Activated CD4-positive, alpha-beta T cell treated with anti-CD3 and anti-CD28 coated beads, Interleukin-2, amount 10 ng/mL, durations not matched to agents 24 days and 14 days (primary cell): ENCODE data around the gene ZDHHC16. TPM values are rescaled to one million over a fixed set of nuclear protein-coding genes. Genes with fewer than 3 reads are reported as not detected.
"Not testable (repeated sequence)": the region's sequence is repeated elsewhere in the genome, so short reads cannot be mapped to it uniquely, and the experiment has no call there.

Experiments
- DNase-seq: peaks from one replicate; pipeline ENCODE4 v3.0.0; 2022
- H3K27ac Mint-ChIP-seq: one replicate; pipeline ENCODE4 v1.8.0; 2022; ENCODE audit warnings: mild to moderate bottlenecking, mixed read lengths
- H3K27me3 Mint-ChIP-seq: one replicate; pipeline ENCODE4 v1.8.0; 2022; ENCODE audit warnings: mixed read lengths
- H3K36me3 Mint-ChIP-seq: one replicate; pipeline ENCODE4 v1.8.0; 2022; ENCODE audit warnings: low read depth, mild to moderate bottlenecking, mixed read lengths
- H3K4me1 Mint-ChIP-seq: one replicate; pipeline ENCODE4 v1.8.0; 2021; ENCODE audit warnings: mixed read lengths
- H3K4me3 Mint-ChIP-seq: one replicate; pipeline ENCODE4 v1.8.0; 2022; ENCODE audit warnings: mild to moderate bottlenecking, moderate library complexity, mixed read lengths
- H3K9me3 Mint-ChIP-seq: one replicate; pipeline ENCODE4 v1.8.0; 2021; ENCODE audit warnings: mixed read lengths
- intact Hi-C: fragments of 100-400 bp; cut with micrococcal nuclease; formaldehyde crosslinking; loops from one replicate; pipeline ENCODE4 v1.15.1; 2023
- total RNA-seq: library from RNA; stranded (reverse); gene quantifications from 2 replicates; pipeline ENCODE4 v1.2.3, GENCODE V29; 2022

ZDHHC16 gene
- total RNA-seq, 1 donor from 2014 or later: 42.9 TPM

DNA sequence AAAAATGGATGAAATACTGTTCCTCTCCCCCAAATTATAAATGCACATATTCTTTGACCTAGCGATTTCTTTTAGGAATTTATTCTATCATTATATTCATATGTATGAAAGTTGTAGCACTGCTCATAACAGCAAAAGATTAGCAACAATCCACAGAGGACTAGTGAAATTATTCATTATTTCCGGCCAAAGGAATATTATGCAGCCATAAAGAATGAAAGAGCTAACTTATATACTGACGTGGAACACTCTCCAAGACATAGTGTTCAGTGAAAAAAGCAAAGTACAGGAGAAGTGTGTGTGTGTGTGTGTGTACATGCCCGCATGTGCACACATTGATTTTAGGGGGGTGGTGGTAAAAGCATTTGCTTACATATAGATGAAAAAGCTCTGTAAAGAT, 28.9 kb downstream of the ZDHHC16 start:
- DNase-seq: no peak
- peaks cover 64% of the 10 kb centered on the region for H3K36me3 Mint-ChIP-seq
- no peak overlapping the region for H3K4me3 Mint-ChIP-seq
- intact Hi-C loops: no loop called here
- peaks cover 4% of the 10 kb centered on the region for H3K4me1 Mint-ChIP-seq
- H3K27ac Mint-ChIP-seq: no peak overlapping the region
- H3K9me3 Mint-ChIP-seq: no peaks in the 10 kb centered on the region
- H3K27me3 Mint-ChIP-seq: no peaks in the 10 kb centered on the region

DNA sequence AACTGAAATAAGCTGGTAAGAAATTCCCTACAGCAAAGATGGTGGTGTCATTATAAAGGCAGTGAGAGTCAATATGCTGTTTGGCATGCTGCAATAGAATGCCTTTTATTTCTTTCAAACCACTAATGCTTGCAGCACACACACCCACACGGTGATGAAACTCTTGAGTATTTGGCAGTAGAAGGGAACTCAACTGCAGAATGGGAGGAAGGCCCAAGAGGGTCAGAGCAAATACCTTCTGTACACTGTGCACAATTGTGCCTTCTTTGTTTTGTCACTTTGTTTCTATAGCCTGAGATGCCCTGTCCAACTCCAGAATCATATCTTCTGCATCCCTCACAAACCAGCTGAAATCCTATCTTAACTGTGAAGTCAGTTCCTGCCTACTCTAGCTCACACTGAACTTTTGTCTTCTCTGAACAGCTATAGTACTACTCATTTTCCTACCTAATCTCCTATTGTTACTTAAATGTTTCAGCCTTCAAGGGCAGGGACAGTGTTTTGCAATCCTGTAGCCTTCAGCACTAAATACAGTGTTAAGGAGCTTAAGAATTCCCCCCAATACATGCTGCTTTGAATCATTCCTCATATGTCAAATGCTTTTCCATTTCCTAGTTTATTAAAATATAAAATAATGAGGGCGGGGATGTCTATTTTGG, 30.1 kb downstream of the ZDHHC16 start:
- peaks cover 4% of the 10 kb centered on the region for H3K4me1 Mint-ChIP-seq
- H3K27me3 Mint-ChIP-seq: no peaks in the 10 kb centered on the region
- intact Hi-C loops: no loop called here
- no peaks in the 10 kb centered on the region for H3K9me3 Mint-ChIP-seq
- DNase-seq: no peak
- no peak overlapping the region for H3K4me3 Mint-ChIP-seq
- peaks cover 65% of the 10 kb centered on the region for H3K36me3 Mint-ChIP-seq
- peak overlapping the region; percentile 9 for H3K27ac Mint-ChIP-seq

DNA sequence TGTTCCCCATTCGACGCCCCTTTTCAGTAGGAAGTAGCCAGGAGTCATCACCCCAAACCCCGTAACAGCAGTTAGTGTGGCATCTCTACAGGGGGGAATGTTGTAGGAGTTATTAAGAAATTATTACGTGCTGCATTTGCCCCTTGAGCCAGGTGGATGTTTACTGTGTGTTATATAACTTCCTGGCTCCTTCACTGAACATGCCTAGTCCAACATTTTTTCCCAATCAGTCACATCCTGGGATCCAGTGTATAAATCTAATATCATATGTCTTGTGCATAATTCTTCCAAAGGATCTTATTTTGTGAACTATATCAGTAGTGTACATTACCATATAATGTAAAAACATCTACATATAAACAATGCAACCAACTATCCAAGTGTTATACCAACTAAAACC, 33.4 kb downstream of the ZDHHC16 start:
- H3K27ac Mint-ChIP-seq, H3K4me1 Mint-ChIP-seq, H3K4me3 Mint-ChIP-seq, H3K27me3 Mint-ChIP-seq, H3K9me3 Mint-ChIP-seq, intact Hi-C loops, DNase-seq: not testable (repeated sequence)
- H3K36me3 Mint-ChIP-seq: peaks cover 64% of the 10 kb centered on the region

DNA sequence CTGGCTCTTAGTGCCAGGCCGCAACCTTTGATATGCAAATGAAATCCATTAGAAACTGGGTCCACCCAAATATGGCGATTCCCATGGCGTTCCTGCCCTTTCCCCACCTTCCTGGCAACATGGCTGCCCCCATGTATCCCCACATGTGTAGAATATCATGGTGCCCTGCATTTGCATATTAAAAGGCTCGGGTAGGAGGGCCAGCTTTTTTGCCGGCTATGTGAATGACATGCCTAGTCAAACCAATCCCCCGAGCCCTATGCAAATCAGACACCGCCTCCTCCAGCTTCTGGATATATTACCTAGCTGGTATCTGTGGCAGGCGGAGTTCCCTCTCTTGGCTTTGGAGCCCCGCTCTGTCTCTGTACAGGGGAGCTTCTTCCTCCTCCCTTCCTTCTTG, 34.0 kb downstream of the ZDHHC16 start:
- intact Hi-C loops: no loop called here
- H3K4me3 Mint-ChIP-seq: no peak overlapping the region

DNA sequence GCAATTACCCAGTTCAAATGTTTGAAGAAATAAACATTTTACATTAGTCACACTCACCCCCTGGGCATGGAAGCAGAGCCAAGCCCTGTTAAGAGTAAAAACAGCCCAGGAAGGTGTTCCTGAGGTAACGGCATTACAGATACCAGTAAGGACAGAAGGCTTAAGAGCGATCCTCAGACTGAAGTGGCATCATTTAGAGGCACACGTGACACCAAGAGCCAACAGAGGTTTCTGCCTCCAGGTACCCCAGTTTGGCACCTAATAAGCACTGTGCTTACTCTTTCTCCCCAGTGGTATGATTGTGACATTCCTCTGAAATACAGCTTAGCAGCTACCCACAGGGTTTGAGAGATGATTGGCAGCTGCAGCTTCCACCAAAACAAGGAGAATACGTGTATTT, 35.1 kb downstream of the ZDHHC16 start:
- no peaks in the 10 kb centered on the region for H3K9me3 Mint-ChIP-seq
- no peak overlapping the region for H3K4me3 Mint-ChIP-seq
- no peak for DNase-seq
- no peak overlapping the region for H3K27ac Mint-ChIP-seq
- no peaks in the 10 kb centered on the region for H3K27me3 Mint-ChIP-seq
- peaks cover 4% of the 10 kb centered on the region for H3K4me1 Mint-ChIP-seq
- intact Hi-C loops: no loop called here
- peaks cover 59% of the 10 kb centered on the region for H3K36me3 Mint-ChIP-seq

More for the DNA sequence above, 34.0 kb downstream of the ZDHHC16 start:
- Mint-ChIP-seq H3K9me3 (no peaks in the 10 kb centered on the region), H3K27me3 (no peaks in the 10 kb centered on the region), H3K27ac (no peak overlapping the region), H3K4me1 (peaks cover 8% of the 10 kb centered on the region), H3K36me3 (peaks cover 60% of the 10 kb centered on the region)
- DNase-seq: no peak

DNA sequence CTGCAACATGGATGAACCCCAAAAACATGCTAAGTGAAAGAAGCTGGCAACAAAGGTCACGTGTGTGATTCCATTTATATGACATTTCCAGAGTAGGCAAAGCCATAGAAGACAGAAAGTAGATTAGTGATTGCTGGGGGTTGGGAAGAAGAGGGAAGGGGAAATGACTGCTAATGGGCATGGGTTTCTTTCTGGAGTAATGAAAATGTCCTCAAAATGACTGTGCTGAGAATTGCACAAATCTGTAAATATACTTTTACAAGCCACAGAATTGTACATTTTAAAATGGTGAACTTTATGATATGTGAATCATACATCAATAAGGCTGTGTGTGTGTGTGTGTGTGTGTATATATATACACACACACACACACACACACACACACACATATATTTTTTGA, 36.4 kb downstream of the ZDHHC16 start:
- no peaks in the 10 kb centered on the region for H3K27me3 Mint-ChIP-seq
- no peak overlapping the region for H3K4me3 Mint-ChIP-seq
- intact Hi-C loops: no loop called here
- peaks cover 52% of the 10 kb centered on the region for H3K36me3 Mint-ChIP-seq
- H3K27ac Mint-ChIP-seq: no peak overlapping the region
- peaks cover 7% of the 10 kb centered on the region for H3K4me1 Mint-ChIP-seq
- no peak for DNase-seq
- H3K9me3 Mint-ChIP-seq: no peaks in the 10 kb centered on the region

DNA sequence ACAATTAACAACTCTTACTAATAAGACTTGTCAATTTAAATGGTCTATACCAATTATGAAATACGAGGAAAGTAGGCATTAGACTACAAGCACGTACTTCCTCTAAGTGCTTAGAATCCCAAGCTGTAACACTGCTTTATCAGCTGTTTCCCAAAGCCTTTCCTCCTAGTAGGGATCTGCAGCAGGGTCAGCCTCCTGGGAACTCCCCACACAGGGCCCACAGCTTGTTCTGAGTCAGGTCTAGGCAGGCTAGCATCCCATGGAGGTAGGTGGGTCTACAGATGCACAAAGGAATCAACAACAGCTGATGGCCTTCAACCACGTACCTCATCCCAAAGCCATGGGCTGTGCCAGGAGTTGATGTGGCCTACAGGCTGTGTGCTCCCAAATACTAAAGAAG, 37.5 kb downstream of the ZDHHC16 start:
- no peak overlapping the region for H3K27ac Mint-ChIP-seq
- H3K27me3 Mint-ChIP-seq: no peaks in the 10 kb centered on the region
- no peak for DNase-seq
- no peaks in the 10 kb centered on the region for H3K9me3 Mint-ChIP-seq
- H3K4me3 Mint-ChIP-seq: no peak overlapping the region
- H3K4me1 Mint-ChIP-seq: peaks cover 8% of the 10 kb centered on the region
- H3K36me3 Mint-ChIP-seq: peaks cover 43% of the 10 kb centered on the region
- intact Hi-C loops: no loop called here

DNA sequence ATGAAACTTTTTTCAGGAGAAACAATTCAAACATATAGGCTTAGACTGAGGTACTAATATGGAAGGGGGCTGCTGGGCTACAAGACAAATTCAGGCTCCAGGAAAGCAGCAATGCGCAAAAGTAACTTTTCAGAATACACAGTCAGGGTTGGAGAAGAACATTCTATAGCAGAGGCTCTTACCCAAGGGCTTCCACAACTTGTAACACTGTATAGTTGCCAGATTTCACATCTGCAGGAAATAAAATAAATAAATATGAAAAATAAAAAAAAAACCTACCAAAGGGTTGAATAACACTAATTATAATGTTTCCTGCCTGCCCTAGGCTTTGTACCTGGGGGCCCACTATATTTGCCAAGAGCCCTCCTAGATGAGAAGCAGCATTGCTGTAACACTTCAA, 37.9 kb downstream of the ZDHHC16 start:
- no peak overlapping the region for H3K4me3 Mint-ChIP-seq
- H3K9me3 Mint-ChIP-seq: no peaks in the 10 kb centered on the region
- no peak for DNase-seq
- peaks cover 44% of the 10 kb centered on the region for H3K36me3 Mint-ChIP-seq
- no peak overlapping the region for H3K27ac Mint-ChIP-seq
- H3K4me1 Mint-ChIP-seq: peaks cover 10% of the 10 kb centered on the region
- no peaks in the 10 kb centered on the region for H3K27me3 Mint-ChIP-seq
- intact Hi-C loops: no loop called here

DNA sequence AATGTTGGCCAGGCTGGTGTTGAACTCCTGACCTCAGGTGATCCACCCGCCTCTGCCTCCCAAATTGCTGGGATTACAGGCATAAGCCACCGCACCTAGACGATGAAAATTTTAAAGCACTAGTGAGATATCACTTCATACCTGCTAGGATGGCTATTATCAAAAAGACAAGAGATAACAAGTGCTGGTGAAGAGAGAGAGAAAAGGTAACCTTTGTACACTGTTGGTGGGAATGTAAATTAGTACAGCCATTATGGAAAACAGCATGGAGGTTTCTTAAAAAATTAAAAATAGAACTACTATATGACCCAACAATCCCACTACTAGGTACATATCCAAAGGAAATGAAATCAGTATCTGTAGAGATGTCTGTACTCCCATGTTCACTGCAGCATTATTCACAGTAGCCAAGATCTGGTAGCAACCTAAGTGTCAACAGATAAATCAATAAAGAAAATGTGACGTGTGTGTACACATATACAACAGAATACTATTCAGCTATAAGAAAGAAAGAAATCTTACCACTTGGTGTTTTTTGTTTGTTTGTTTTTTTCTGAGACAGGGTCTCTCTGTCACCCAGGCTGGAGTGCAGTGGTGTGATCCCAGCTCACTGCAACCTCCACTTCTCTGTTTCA, 39.8 kb downstream of the ZDHHC16 start:
- no peak for DNase-seq
- no peak overlapping the region for H3K27ac Mint-ChIP-seq
- peaks cover 33% of the 10 kb centered on the region for H3K36me3 Mint-ChIP-seq
- intact Hi-C loops: no loop called here
- no peaks in the 10 kb centered on the region for H3K27me3 Mint-ChIP-seq
- H3K9me3 Mint-ChIP-seq: no peaks in the 10 kb centered on the region
- no peak overlapping the region for H3K4me3 Mint-ChIP-seq
- peaks cover 20% of the 10 kb centered on the region for H3K4me1 Mint-ChIP-seq

DNA sequence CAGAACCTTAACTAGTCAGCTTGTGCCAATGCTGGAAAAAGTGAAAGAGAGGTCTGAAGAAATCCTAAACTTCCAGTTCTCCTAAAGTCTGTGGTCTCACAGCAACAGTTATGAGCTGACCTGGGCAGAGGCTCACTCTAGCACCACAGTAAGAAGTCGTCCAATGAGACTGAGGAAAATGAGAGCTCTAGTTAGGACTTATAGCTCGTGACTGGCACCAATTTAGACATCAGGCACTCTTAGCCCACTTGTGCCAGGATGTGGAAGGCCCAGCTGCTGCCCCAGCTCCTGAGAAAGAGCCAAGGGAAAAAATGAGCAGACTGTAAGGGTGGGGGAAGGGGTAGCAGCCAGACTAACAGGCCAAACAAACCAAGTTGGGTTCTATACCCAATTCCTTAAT, 44.6 kb downstream of the ZDHHC16 start:
- Mint-ChIP-seq H3K9me3 (no peaks in the 10 kb centered on the region), H3K4me1 (peaks cover 35% of the 10 kb centered on the region), H3K36me3 (peaks cover 32% of the 10 kb centered on the region), H3K27me3 (no peaks in the 10 kb centered on the region), H3K4me3 (no peak overlapping the region), H3K27ac (peak overlapping the region; percentile 12)
- intact Hi-C loops: loop anchor here (10.0 kb wide), 1 partner anchor 656 kb away; the partner anchor contains the start of gene LCOR
- DNase-seq: no peak

DNA sequence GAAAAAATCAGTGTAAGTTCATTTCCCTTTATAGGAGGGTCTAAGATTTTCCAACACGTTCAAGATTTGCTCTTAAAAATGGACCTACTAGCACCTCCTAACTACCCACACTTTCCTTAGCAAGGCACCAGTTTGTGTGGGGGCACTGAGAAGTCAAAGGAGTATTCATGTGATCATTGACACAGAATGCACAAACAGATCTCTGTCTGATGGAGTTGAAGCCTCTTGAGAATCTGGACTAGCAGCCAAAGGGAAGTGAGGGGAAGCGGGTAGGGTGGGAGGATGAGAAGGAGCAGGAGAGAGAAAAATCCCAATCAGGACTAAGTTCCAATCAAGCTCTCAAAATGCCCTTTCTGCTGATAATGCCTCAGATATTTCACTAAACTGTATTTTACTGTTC, 48.2 kb downstream of the ZDHHC16 start:
- H3K4me3 Mint-ChIP-seq: no peak overlapping the region
- intact Hi-C loops: loop anchor here (10.0 kb wide), 1 partner anchor 659 kb away; the partner anchor contains the start of gene LCOR
- no peaks in the 10 kb centered on the region for H3K9me3 Mint-ChIP-seq
- H3K4me1 Mint-ChIP-seq: peaks cover 42% of the 10 kb centered on the region
- peaks cover 29% of the 10 kb centered on the region for H3K36me3 Mint-ChIP-seq
- no peaks in the 10 kb centered on the region for H3K27me3 Mint-ChIP-seq
- DNase-seq: no peak
- H3K27ac Mint-ChIP-seq: no peak overlapping the region

DNA sequence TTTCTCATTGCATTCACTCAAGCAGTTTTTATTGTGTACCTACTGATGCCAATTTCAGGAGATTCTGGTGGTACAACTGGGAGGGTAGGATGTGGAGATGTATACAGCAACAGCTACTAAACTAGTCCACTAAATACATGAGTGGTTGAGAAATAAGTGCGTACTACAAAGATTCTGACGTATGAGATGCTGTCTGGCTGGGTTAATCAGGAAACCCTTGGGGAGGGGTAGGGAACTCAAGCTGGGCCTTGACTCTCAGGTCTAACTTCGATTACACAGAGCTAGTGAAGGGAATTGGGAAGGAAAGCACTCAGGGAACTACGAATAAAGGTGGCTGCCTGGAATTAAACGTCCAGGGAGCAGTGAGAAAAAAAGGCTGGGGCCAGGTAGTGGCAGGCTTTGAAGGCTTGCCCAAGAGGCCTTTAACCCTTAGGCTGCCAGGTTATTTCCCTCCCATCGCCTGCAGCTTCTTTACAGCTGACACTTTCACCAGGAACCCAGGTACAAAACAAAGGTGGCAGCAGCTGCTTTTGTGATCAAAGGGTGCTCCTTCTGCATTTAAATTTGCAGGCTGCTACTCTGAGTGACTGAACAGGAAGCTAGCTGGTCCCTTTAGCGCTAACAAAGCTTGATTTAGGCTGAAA, 49.0 kb downstream of the ZDHHC16 start:
- Mint-ChIP-seq H3K27ac (peak overlapping the region; percentile 64), H3K27me3 (peaks cover 4% of the 10 kb centered on the region)

DNA sequence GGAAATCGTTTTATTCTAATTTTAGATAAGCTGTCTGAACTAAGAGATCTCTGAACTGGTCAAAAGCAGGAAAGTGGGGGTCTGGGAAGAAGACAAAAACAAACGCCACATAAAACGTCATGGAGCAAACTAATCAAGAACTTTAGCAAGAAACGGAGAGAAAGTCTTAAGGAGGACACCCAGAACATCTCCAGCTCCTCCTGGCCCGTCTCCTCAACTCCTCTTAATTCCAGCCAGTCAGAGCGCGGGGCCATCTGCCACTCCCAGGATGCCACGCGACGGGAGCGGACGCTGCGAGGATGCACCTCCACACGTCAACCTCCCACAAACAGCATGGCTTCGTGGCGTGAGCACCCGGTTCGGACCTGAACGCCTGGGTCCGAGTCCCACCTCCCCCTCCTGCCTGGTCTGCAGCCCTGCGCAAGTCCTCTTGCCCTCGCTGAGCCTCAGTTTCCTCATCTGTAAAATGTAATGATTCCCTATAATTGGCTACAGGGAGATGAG, 51.6 kb downstream of the ZDHHC16 start:
- H3K27me3 Mint-ChIP-seq: peaks cover 29% of the 10 kb centered on the region
- intact Hi-C loops: loop anchor here (1.0 to 10.0 kb wide), 11 partner anchors 45 to 663 kb away; partner anchors contain the start of genes ARHGAP19, AVPI1, EXOSC1 and FRAT1
- H3K9me3 Mint-ChIP-seq: no peaks in the 10 kb centered on the region
- H3K36me3 Mint-ChIP-seq: peaks cover 26% of the 10 kb centered on the region
- peaks cover 38% of the 10 kb centered on the region for H3K4me1 Mint-ChIP-seq
- DNase-seq: peak; percentile 94
- H3K4me3 Mint-ChIP-seq: peak overlapping the region; percentile 94
- peak overlapping the region; percentile 100 for H3K27ac Mint-ChIP-seq

More for the DNA sequence above, 49.0 kb downstream of the ZDHHC16 start:
- DNase-seq: peak; percentile 63
- Mint-ChIP-seq H3K9me3 (no peaks in the 10 kb centered on the region), H3K36me3 (peaks cover 29% of the 10 kb centered on the region), H3K4me3 (peak overlapping the region; percentile 59), H3K4me1 (peaks cover 41% of the 10 kb centered on the region)
- intact Hi-C loops: loop anchor here (5.0 to 10.0 kb wide), 2 partner anchors 178 to 660 kb away; partner anchors contain the start of genes FRAT1 and LCOR
